Tibial nerve (tissue), 3 donors: Measurements from ENCODE around the gene NUP210.

Experiments used
- POLR2A ChIP-seq, 2 donors: fragments of 450-650 bp; IDR thresholded peaks; one replicate each; pipeline ENCODE4 v1.6.1; 2017; ENCODE audit warnings: antibody characterized with exemption in 2 of 2, mild to moderate bottlenecking in 2 of 2, moderate library complexity in 2 of 2
- TF ChIP-seq, protein P1 (sequence below), 5 experiments: fragments of 200-600 bp in 3 of 5; fragments of 450-650 bp in 2 of 5; sonication (generic) in 3 of 5; IDR thresholded peaks; one replicate each; pipeline ENCODE4 v1.5.1; 2016 to 2019; ENCODE audit warnings: antibody characterized with exemption in 5 of 5, mild to moderate bottlenecking in 3 of 5, moderate library complexity in 2 of 5

GRCh38 chr3:13296662-13297061, 123.5 kb downstream of the NUP210 start:
- TF ChIP-seq, protein P1, sequence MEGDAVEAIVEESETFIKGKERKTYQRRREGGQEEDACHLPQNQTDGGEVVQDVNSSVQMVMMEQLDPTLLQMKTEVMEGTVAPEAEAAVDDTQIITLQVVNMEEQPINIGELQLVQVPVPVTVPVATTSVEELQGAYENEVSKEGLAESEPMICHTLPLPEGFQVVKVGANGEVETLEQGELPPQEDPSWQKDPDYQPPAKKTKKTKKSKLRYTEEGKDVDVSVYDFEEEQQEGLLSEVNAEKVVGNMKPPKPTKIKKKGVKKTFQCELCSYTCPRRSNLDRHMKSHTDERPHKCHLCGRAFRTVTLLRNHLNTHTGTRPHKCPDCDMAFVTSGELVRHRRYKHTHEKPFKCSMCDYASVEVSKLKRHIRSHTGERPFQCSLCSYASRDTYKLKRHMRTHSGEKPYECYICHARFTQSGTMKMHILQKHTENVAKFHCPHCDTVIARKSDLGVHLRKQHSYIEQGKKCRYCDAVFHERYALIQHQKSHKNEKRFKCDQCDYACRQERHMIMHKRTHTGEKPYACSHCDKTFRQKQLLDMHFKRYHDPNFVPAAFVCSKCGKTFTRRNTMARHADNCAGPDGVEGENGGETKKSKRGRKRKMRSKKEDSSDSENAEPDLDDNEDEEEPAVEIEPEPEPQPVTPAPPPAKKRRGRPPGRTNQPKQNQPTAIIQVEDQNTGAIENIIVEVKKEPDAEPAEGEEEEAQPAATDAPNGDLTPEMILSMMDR (IDR thresholded peaks at IDR 0.05), result no peak
- TF ChIP-seq POLR2A (IDR thresholded peaks at IDR 0.05), result no peak
